Measurements from ENCODE around the gene NUP210.

NUP210 gene

DNA sequence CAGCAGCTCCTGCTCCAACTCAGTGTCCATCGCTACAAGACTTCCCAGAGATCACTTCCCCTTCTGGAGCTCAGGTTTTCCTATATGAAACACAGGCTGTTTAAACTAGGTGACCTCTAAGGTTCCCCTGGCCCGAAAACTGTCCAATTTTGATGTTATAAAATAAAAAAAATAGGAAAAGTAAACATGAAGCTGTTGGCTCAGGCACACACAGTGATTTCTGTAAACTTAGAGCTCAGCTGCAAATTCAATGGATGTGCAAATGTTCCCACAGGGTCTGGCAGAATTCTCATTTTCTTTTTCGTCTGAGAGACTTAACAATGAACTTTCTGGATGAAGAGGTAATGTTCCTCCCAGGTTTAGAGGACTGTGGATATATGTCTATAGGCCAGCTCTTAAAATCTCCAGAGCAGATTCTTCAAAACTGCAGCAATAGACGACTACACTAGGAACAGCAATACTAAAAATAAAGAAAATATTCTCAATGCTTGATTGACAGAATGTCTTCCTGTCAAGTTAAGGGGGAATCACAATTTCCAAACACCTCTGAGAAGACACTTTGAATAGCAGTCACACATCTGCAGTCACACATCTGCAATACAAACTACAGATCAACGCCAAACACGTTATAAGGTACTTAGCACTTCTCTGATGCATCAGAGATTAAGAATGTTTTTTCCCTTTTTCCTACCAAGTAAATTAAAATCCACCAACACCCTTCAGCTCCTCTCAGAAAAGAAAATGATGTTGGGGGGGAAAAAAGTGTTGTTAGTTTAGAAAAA, 2.8 kb downstream of the NUP210 start:
- H3K9me3 Mint-ChIP-seq, result no peaks in the 10 kb centered on the region
- H3K4me1 Mint-ChIP-seq, result peaks cover 67% of the 10 kb centered on the region
- no peaks in the 10 kb centered on the region for H3K27me3 Mint-ChIP-seq
- peak overlapping the region; percentile 91 for H3K4me3 Mint-ChIP-seq
- peak overlapping the region; percentile 97 for H3K27ac Mint-ChIP-seq
- H3K36me3 Mint-ChIP-seq, result peaks cover 2% of the 10 kb centered on the region

DNA sequence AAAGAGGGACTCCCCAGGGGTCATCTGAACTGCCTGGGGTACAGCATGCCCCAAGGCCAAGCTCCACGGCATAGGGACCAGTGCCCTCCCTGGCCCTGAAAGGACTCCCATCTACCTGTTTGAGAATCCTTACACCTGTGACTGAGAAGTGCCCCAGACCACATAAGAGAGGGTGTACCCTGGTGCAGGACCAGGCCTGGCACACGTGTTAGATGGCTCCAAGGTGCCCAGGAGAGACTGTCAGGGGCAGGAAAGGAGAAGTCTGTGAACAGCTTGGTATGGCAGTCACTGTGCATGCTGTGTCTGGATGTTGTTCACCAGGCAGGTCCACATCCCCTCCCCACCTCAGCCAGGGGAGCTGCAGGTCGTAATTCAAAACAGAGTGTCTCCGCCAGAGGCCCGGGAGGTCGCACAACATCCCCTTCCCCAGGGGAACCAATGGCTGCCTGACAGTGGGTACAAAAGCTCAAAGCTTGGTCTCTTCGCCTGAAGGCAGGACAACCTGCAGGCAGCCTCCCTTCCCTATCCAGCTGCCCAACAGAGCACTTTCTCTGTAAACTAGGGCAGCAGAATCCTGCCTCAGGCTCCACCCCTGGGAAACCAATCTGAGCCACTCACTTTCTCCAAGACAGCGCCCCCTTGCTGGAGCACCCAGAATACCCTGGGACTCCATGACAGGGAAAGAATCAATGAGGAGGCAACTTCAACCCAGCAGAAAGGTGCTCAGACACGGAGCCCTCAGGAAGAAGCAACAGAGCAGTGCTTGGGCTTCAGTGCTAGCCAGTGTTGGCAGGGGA, 3.9 kb downstream of the NUP210 start:
- H3K27ac Mint-ChIP-seq, result peak overlapping the region; percentile 96
- no peaks in the 10 kb centered on the region for H3K27me3 Mint-ChIP-seq
- peaks cover 60% of the 10 kb centered on the region for H3K4me1 Mint-ChIP-seq
- H3K4me3 Mint-ChIP-seq, result peak overlapping the region; percentile 75
- peaks cover 2% of the 10 kb centered on the region for H3K36me3 Mint-ChIP-seq
- H3K9me3 Mint-ChIP-seq, result no peaks in the 10 kb centered on the region

DNA sequence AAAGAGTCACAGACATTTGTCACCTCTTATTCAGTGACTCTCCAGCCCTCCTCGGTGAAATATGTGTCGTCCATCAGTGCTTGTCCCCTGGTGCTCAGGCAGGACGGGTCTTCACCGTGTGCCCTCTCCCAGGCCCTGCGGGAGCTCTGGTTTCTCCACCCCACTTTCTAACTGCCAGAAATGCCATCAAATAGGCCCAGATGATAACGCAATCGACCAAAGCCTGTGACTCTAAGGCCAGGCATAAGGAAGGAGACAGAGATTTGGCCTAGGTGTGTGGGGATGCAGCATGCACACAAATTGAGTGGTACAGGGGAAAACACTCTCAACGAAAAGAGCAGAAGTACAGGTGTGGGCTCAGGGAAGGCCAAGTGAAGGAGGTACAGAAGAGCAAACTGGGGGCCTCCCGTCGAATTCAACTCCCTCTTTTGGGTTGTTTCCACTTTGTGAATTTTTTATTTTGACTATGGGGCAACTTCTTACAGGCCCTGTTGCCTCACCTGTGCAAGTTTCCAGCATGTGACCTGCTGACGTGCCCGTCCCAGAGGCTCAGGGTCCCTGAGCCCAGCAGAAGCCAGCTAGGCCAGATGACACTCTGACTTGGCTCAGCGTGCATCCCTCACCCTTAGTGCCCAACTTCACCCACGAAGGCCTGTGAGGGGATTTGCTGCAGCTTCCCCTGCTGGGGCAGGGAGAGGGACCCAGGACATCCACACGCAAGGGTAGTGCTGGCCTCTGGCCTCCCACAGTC, 4.7 kb downstream of the NUP210 start:
- Mint-ChIP-seq H3K27me3 (no peaks in the 10 kb centered on the region), H3K4me1 (peaks cover 56% of the 10 kb centered on the region), H3K4me3 (peak overlapping the region; percentile 64), H3K9me3 (no peaks in the 10 kb centered on the region), H3K36me3 (peaks cover 2% of the 10 kb centered on the region), H3K27ac (peak overlapping the region; percentile 95)

DNA sequence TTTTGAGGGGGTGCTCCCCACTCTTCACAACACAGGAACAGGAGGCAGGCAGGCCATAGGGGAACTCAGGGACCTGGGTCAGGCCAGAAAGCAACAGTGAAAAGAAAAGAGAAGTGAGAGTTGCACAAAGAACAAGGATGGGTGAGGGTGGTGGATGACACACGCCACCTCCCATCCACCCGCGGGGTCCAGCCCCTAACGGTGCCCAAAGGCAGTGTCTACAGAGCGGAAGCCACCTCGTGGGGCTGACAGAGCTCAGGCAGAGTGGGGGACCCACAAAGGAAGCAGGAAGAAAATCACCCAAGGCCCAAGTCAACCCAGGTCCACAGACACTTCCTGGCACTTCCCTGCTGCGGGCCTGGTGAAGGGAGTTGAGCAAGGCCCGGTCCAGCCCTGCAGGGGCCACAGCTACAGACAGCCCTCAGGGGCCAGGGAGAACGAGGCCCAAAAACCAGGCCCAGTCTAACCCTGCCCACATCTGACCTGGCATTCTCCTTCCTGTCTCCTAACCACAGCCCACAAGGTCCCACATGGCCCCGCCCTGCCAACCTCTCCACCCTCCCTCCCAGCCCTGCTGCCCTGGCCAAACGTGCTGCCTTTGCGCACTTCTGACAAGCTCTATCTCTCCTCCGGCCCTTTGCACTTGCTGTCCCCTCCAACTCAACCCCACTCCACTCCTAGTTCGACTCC, 5.9 kb downstream of the NUP210 start:
- Mint-ChIP-seq H3K4me3 (peak overlapping the region; percentile 83), H3K27me3 (no peaks in the 10 kb centered on the region), H3K9me3 (no peaks in the 10 kb centered on the region), H3K4me1 (peaks cover 56% of the 10 kb centered on the region), H3K27ac (peak overlapping the region; percentile 95), H3K36me3 (peaks cover 2% of the 10 kb centered on the region)

DNA sequence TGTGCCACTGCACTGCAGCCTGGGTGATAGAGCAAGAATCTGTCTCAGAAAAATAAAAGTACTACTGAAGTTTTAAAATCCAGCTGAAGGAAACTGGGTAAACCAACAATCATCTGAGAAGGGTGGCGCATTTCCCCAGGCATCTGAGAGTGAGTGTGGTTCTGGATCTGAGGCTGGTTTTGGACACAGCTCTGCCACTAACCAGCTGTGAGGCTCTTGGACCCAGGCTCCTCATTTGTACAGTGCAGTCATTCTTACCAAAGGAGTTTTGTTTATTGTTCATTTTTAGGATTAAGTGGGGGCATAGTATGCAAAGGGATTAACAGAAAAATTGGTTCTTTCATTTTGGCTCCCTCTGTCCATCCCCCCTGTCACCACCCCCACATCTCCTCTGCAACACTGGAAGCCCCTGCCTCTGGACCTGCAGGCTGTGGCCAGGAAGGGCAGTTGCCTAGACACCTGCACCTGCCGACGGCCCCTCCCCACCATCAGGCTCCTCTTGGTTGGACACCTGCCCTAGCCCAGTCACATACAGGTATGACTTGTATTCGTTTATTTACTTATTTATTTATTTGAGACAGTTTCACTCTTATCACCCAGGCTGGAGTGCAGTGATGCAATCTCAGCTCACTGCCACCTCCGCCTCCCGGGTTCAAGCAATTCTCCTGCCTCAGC, 8.8 kb downstream of the NUP210 start:
- peaks cover 10% of the 10 kb centered on the region for H3K36me3 Mint-ChIP-seq
- H3K4me3 Mint-ChIP-seq, result no peak overlapping the region
- H3K27me3 Mint-ChIP-seq, result no peaks in the 10 kb centered on the region
- H3K4me1 Mint-ChIP-seq, result peaks cover 54% of the 10 kb centered on the region
- no peaks in the 10 kb centered on the region for H3K9me3 Mint-ChIP-seq
- no peak overlapping the region for H3K27ac Mint-ChIP-seq

DNA sequence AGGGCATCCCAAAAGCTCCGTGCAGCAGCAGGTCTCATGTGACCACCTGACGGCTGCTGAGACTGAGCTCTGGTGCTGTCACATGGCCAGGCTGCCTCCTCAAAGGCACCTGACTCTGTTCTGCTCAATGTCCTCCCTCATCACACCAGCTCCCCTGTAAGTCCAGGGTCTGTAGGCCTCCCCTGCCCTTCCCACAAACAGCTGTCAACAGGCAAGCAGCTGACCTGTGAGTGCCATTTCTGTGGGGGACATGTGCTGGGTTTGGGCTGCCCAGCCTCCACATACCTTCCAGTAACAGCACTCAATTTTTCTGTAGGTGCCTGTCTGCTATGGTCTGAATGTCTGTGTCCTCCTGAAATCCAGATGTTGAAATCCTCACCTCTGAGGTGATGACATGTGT, 11.2 kb downstream of the NUP210 start:
- no peak overlapping the region for H3K27ac Mint-ChIP-seq
- no peaks in the 10 kb centered on the region for H3K27me3 Mint-ChIP-seq
- no peak overlapping the region for H3K4me3 Mint-ChIP-seq
- H3K4me1 Mint-ChIP-seq, result peaks cover 49% of the 10 kb centered on the region
- H3K36me3 Mint-ChIP-seq, result peaks cover 12% of the 10 kb centered on the region
- no peaks in the 10 kb centered on the region for H3K9me3 Mint-ChIP-seq

DNA sequence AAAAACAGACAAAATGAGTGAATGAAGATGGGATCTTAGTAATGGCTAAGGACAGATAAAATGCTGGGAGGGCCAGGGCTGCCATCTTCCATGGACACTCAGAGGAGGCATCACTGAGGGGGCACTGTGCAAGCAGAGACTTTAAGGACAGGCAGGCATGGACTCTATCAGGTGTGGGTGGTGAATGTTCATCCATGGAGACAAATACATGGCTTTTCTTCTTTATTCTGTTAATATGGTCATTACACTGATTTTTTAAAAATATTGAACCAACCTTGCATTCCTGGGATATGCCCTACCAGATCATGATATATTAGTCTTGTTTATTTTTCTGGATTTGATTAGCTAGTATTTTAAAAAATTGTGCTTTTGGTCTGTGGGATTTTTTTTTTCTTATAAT, 12.2 kb downstream of the NUP210 start:
- H3K9me3 Mint-ChIP-seq, result no peaks in the 10 kb centered on the region
- peak overlapping the region; percentile 33 for H3K27ac Mint-ChIP-seq
- H3K27me3 Mint-ChIP-seq, result no peaks in the 10 kb centered on the region
- peaks cover 12% of the 10 kb centered on the region for H3K36me3 Mint-ChIP-seq
- no peak overlapping the region for H3K4me3 Mint-ChIP-seq
- peaks cover 44% of the 10 kb centered on the region for H3K4me1 Mint-ChIP-seq

DNA sequence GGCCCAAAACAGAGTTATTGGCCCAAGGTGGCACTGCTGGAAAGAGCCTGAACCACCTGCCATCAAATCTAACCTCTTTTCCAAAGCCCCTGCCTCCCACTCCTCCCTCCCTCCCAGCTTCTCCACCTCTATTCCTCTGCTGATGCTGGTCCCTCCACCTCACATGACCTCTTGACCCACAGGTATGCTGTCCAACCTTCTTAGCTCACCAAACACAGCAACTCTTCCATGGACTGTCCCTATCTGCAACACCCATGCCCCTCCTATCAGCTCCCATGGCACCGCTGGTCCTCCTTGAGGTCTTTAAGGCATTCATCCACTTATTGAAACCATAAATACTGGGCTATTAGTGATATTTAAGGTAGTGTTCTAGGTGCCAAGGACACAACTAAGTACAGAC, 12.6 kb downstream of the NUP210 start:
- H3K4me3 Mint-ChIP-seq, result no peak overlapping the region
- peak overlapping the region; percentile 33 for H3K27ac Mint-ChIP-seq
- H3K27me3 Mint-ChIP-seq, result no peaks in the 10 kb centered on the region
- H3K9me3 Mint-ChIP-seq, result no peaks in the 10 kb centered on the region
- peaks cover 49% of the 10 kb centered on the region for H3K4me1 Mint-ChIP-seq
- peaks cover 13% of the 10 kb centered on the region for H3K36me3 Mint-ChIP-seq

DNA sequence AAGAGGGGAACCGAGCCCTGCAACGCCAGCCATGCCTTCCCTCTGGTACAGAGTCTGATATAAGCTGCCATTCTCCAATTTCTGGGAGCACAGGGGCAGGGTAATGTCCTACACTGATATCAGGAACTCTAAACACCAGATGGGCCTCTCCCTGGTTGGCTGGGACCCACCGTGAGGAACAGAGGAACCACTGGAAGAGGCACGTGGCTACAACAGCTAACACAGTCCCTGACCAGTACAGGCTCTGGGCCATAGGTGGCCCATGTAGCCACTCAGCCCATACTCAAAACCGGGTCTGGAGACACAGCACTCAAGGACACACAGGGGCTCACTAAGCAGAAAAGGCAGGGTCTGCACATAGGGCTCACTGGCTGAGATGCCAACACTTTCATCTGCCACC, 13.9 kb downstream of the NUP210 start:
- H3K27me3 Mint-ChIP-seq, result no peaks in the 10 kb centered on the region
- no peak overlapping the region for H3K4me3 Mint-ChIP-seq
- no peak overlapping the region for H3K27ac Mint-ChIP-seq
- no peaks in the 10 kb centered on the region for H3K9me3 Mint-ChIP-seq
- peaks cover 15% of the 10 kb centered on the region for H3K36me3 Mint-ChIP-seq
- H3K4me1 Mint-ChIP-seq, result peaks cover 53% of the 10 kb centered on the region

DNA sequence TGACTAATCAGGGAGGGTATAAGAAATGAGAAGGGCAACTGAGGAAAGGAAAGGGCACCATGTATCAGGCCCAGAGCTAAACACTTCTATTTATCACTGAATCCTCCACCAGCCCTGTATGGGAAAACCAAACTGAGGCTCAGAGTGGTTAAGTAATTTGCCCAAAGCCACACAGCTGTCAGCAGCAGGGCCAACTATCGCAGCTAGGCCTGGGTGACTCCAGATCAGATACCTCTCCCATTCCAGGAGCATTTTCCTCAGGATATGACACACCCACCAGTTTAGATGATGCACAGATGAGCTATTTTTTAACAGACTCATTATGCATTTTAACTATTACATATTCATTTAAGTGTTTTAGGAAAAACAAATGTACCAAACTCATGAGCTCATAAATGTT, 14.5 kb downstream of the NUP210 start:
- H3K27ac Mint-ChIP-seq, result no peak overlapping the region
- peaks cover 15% of the 10 kb centered on the region for H3K36me3 Mint-ChIP-seq

DNA sequence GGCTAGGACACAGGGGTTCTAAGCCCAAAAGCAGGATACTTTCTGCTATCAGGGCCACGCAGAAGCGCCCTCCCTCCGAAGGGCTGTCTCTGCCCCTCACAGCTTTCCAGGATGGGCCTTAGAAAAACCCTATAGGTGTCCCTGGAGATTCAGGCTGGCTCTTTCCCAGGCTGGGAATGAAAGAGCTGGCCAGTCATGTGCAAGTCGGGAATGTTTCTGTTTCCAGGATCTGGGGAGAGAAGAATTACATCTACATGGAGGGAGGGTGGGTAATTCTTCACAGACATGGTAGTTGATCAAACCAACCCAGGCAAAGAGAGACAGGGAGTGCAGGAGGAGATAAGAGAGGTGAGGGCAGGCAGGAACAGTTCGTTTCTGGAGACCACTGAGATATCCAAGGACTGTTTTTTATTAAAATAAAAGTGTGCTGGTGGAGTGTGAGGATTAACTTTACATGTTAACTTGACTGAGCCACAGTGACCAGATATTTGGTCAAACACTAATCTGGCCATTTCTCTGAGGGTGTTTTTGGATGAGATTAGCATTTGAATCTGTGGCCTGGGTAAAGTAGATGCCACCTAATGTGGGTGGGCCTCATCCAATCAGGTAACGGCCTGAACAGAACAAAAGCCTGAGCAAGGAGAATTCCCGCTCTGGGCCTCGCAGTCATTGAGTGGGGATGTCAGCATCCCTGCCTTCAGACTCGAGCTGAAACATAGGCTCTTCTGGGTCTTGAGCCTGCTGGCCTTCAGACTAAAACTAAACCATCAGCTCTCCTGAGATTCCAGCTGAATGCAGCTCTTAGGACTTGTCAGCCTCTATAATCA, 15.3 kb downstream of the NUP210 start:
- H3K4me1 Mint-ChIP-seq, result peaks cover 56% of the 10 kb centered on the region

More for the DNA sequence above, 14.5 kb downstream of the NUP210 start:
- Mint-ChIP-seq H3K9me3 (no peaks in the 10 kb centered on the region), H3K4me3 (no peak overlapping the region), H3K27me3 (no peaks in the 10 kb centered on the region), H3K4me1 (peaks cover 51% of the 10 kb centered on the region)

DNA sequence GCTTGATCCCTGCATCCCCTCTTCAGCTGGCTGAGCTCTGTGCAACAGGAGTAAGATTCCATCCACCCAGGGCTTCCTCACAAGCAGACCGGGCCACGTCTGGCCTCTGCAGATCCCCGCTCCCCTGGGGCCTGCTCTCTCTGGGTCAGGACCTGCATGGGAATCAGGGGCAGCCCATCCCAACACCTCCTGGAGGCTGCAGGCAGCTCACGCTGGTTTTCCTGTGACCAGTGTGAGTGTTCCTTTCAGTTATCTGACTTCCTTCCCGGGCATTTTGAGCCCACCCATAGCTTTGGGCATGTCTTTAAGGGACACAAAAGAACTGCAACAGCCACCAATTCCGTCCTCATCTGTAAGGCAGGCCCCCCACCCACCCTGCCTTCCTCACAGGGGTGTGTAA, 16.3 kb downstream of the NUP210 start:
- peaks cover 12% of the 10 kb centered on the region for H3K36me3 Mint-ChIP-seq
- no peak overlapping the region for H3K27ac Mint-ChIP-seq
- no peaks in the 10 kb centered on the region for H3K27me3 Mint-ChIP-seq

More for the DNA sequence above, 15.3 kb downstream of the NUP210 start:
- peak overlapping the region; percentile 68 for H3K27ac Mint-ChIP-seq
- no peak overlapping the region for H3K4me3 Mint-ChIP-seq
- H3K36me3 Mint-ChIP-seq, result peaks cover 15% of the 10 kb centered on the region
- H3K27me3 Mint-ChIP-seq, result no peaks in the 10 kb centered on the region
- no peaks in the 10 kb centered on the region for H3K9me3 Mint-ChIP-seq

DNA sequence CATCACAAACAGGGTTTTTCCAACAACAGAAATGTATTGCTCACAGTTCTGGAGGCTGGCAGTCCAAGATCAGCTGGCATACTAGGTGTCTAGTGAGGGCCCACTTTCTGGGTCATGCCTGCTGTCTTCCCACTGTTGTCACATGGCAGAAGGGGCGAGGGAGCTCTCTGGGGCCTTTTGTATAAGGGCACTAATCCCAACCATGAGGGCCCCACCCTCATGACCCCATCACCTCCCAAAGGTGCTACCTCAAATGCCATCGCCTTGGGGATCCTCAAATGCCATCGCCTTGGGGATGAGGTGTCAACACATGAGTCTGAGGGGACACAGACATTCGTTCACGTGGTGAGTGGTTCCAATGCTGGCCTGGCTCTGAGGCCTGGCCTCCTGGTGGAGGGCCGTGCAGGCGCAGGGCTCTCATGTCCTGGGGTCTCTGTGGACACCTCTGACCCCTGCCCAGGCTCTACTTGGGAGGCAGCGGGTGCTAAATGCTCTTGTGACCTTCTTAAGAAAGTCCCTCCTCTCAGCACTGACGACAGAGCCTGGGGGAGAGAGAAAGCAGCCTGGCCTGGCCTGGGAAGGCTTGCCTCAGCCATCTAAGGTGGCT, 16.8 kb downstream of the NUP210 start:
- H3K4me3 Mint-ChIP-seq, result no peak overlapping the region
- H3K9me3 Mint-ChIP-seq, result no peaks in the 10 kb centered on the region
- no peaks in the 10 kb centered on the region for H3K27me3 Mint-ChIP-seq
- H3K27ac Mint-ChIP-seq, result no peak overlapping the region
- peaks cover 56% of the 10 kb centered on the region for H3K4me1 Mint-ChIP-seq
- peaks cover 11% of the 10 kb centered on the region for H3K36me3 Mint-ChIP-seq

More for the DNA sequence above, 16.3 kb downstream of the NUP210 start:
- H3K4me3 Mint-ChIP-seq, result no peak overlapping the region
- H3K9me3 Mint-ChIP-seq, result no peaks in the 10 kb centered on the region
- peaks cover 56% of the 10 kb centered on the region for H3K4me1 Mint-ChIP-seq

DNA sequence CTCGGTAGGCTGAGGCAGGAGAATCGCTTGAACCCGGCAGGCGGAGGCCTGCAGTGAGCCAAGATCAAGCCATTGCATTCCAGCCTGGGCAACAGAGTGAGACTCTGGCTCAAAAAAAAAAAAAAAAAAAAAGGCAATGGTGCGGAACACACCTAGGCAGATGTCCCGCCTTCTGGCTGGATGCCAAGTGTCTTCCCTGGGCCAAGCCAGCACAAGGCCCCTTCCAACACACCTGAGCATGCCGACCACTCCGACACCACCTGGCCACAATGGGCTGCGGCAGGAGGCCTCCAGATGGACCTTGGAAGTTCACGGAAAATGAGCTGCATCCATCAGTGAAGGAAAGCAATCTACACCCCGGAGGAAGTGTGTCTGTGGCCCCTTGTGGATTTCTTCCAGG, 19.0 kb downstream of the NUP210 start:
- Mint-ChIP-seq H3K27ac (no peak overlapping the region), H3K9me3 (no peaks in the 10 kb centered on the region), H3K4me3 (no peak overlapping the region), H3K4me1 (peaks cover 39% of the 10 kb centered on the region), H3K27me3 (no peaks in the 10 kb centered on the region), H3K36me3 (peaks cover 6% of the 10 kb centered on the region)
